HG03432 (cell line): ENCODE results near the gene ID3.
A peak's percentile ranks its signal among the peaks of the same experiment; 100 is the strongest.

Experiments
- ATAC-seq: cut with Tn5 transposase; IDR thresholded peaks from one replicate; pipeline ENCODE4 v1.9.1; 2021; ENCODE audit warnings: mild to moderate bottlenecking, moderate library complexity; ENCODE audit not compliant: unreplicated experiment

ID3 gene

DNA sequence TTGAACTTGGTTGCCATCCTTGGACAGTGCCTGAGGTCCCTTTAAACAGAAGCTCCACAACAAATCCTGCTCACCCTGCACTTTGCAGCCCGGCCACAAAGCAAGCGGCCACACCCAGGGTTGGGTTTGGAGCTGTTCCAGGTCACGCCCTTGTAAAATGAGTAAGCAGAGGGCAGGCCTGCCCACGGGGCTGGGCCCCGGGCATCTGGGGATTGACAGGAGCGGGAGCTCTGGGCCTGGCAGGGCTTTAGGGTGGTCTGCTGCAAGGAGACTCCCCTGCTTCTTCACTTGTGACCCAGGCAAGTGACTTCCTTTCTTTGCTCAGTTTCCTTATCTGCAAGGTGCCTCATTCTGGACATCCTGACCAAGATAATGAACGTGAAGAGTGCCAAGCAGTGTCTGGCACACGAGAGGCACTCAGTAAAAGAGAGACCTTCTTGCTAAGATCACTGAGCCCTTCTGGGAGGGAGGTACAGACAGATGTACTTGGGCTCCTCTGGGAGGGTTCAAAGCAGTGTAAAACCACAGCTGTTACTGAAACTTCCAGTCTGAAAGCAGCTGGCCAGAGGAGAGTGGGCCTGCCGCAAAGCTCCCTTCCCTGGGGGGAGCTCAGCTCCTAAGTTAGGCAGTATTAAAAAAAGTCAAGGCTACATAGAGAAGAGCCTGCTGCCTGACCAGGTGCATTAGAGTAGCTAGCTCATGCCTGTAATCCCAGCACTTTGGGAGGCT, 30.9 kb downstream of the ID3 start:
- peak; percentile 46 for ATAC-seq

DNA sequence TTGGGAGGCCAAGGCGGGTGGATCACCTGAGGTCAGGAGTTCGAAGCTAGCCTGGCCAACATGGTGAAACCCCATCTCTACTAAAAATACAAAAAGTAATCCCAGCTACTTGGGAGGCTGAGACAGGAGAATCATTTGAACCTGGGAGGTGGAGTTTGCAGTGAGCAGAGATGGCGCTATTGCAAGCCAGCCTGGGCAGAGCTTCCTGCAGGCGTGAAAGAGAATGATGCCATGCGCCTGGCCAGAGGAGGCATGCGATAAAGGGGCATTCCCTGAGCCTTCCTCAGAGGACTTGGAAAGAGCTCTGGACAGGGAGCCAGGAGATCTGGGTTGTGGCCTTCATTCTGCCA, 31.4 kb downstream of the ID3 start:
- ATAC-seq: no peak

DNA sequence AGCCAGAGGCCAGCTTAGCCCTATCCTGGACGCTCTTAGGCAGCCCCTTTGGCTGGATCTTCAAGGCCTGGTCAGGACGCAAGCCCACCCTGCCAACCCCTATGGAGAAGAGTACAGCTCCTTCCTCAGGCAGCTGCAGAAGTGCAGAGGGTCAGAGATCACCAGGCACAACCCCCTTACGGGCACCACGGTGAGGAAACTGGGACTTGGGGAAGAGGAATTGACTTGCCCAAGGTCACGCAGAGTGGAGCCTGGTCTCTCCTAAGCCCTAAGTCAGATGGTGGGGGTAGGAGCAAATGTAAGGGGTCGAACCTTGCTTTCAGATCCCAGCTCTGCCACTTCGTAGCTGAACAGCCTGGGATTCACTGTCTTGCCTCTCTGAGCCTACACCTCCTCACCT, 31.9 kb downstream of the ID3 start:
- no peak for ATAC-seq

DNA sequence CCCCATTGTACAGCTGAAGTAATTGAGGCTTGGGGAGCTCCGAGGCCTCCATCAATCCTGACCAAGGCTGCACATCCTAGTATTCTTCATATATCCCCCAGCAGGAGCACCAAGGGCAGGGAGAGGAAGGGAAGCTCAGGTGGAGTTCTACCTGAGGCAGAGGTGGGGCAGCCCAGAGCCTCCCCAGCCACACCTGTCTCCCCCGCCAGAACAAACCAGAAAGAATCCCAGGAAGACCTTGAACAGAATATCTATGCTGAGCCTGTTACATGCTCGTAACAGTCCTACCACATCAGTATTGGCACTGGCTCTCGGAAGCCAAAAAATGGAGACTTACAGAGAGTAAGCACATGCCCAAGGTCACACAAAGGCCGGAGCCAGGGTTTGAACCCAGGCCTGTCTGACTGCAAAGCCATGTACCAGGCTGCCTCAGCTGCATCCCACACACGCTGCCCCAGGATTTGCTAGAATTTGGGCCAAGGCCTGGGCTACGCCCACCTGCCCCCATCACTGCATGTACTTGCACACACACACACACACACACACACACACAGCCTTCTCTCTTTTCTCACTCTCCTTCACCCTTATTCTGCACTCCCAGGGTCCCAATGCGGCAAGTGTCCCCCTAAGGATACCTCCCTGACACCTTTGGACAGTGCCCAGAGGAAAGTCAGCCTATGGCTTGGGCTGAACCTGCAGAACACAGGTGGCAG, 32.8 kb downstream of the ID3 start:
- no peak for ATAC-seq

DNA sequence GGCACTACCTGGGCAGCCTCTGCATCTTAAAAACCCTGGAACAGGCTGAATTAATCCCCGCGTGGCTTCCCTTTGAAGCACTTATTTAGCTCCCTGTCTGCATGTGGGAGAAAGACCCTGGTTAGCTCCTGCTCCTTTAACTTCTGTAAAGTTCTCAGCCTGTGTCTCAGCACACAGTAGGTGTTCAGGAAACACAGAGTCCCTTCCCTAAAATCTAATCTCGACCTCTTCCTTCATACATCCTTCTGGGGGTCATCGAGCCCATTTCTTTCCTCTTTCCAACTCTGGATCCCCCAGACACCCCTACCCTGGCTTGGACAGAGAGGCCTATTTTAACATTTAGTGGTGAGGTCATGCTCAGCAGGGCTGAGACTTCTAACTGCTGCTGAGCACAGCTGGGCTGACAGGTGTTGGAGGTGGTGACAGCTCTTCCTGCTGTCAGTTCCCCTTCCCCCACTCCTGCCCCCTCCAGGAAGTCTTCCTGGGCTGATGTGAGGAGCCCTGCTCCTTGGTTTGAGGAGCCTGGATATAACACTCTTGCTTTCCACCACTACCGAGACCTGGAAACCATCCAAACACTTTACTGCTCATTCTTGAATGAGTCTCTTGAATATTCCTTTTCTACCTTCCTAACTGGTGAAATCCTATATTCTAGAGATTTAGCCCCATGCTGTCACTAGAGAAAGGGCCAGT, 33.6 kb downstream of the ID3 start:
- no peak for ATAC-seq

DNA sequence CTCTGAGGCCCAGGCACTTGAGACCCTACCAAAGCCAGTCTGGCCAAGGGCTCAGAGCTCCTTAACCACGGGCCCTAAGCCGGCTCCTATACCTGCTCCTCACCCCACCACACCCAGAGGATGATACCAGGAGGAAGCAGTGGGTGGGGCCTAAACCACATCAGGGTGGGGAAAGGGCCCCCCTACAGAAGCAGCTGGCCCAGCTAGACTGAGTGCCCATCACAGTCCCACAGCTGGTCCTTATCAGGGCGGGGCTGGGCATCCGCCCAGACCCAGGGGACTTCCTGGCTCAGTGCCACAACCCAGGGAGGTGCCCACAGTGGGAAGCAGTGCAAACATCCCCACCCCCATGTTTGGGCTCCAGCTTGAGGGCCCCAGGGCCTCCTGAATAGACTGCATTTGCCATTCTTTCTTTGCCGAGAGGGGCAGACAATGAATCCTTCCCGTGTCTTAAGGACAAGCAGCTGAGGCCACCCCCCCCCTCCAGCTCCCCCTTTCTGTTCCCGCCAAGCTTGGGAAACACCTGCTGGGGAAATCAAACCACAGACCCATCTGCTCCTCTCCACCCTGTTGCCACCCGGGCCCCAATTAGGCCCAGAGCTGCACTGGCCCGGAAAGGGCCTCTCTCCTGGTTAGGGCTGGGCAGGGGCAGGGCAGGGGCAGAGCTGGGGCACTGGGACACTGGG, 34.4 kb downstream of the ID3 start:
- no peak for ATAC-seq

DNA sequence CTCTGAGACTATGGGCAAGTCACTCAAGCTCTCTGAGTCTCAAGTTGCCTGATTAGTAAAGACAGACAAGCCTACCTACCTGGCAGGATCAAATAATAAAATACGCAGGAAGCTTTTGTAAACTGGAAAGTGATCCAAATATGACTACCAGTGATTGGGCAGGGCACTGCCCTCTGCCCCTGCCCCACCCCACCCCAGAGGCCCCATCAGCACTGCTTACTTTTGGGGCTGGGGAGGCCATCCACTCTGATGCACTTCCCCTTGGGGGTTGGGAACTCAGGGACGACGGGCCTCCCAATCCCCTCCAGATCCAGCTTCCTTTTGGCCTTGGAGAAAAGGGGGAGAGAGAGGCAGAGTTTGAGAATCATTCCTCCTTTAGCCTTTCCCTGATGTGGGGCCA, 35.1 kb downstream of the ID3 start:
- ATAC-seq: no peak

DNA sequence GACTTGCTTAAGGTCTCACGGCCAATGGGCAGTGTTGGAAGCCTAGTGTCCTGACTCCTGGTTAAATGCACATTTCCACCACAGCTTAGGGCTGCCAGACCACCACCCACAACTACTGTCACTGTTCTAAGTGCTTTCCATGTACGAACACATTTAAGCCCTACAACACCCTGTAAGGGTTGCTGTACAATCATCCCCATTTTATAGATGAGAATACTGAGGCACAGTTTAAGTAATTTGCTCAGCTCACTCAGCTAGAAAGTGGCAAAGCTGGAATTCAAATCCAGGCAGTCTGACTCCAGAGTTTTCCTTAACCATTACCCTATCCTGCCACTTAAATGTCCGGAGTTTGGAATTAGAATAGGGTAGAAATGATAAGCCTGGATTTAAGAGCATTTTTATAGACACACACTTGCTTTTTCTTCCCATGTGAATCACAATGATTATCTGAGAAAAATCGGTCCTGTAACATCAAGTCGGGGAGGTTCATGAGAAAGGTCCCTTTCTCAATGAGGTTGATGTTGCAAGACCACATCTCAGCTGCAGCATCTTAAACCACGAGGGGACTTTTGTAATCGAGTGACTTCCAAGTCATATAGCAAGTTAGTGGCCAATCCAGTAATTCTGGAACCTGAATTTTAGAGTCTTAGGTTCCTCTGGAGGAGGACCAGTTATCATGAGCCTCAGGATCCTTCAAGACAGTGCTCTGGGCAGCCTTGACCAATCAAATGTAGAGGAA, 36.9 kb downstream of the ID3 start:
- ATAC-seq: no peak

DNA sequence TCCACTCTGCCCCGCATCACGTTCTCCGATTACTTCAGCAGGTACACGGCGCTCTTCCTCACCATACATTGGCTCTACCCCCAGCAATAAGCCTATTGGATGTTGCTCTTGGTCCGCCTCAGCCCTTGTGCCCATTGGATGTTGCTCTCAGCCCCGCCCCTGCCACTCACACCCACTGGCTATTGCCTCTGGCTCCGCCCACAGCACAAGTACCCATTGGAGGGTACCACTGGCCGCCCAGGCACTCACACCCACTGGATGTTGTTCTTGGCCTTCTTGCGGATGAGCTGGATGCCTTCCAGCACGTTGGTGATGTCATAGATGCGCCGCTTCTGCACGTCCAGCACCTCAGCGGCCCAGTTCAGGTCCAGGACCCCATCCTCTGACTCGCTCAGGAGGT, 37.7 kb downstream of the ID3 start:
- no peak for ATAC-seq

DNA sequence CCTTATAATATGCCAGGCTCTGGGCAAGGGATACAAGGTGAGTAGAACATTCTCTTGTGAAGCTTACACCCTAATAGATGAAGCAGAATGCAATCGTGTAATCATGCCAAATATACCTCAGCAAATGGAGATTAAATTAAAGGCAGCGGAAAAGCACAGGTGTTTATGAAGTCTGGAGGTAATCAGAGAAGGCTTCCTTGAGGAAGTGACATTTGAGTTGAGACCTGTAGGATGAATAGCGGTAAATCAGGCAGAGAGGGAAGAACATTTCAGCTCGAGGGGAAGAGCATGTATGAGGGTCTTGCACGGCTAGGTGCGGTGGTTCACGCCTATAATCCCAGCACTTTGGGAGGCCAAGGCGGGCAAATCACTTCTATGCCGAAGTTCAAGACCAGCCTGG, 41.7 kb downstream of the ID3 start:
- ATAC-seq: no peak

DNA sequence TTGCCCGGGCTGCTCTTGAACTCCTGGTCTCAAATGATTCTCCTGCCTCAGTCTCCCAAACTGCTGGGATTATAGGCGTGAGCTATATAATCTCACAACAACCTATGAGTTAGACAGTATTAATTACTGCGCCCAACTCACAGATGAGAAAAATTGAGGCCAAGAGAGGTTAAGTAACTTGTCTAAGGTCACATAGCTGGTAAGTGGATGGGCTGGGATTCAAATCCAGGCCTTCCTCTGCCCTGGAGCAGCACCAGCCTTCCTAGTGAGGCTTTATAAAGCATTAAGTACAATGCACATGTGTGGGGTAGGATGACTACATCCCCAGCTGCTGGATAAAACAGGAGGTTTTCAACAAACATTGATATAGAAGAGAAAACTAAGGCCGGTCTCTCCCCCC, 43.4 kb downstream of the ID3 start:
- no peak for ATAC-seq

DNA sequence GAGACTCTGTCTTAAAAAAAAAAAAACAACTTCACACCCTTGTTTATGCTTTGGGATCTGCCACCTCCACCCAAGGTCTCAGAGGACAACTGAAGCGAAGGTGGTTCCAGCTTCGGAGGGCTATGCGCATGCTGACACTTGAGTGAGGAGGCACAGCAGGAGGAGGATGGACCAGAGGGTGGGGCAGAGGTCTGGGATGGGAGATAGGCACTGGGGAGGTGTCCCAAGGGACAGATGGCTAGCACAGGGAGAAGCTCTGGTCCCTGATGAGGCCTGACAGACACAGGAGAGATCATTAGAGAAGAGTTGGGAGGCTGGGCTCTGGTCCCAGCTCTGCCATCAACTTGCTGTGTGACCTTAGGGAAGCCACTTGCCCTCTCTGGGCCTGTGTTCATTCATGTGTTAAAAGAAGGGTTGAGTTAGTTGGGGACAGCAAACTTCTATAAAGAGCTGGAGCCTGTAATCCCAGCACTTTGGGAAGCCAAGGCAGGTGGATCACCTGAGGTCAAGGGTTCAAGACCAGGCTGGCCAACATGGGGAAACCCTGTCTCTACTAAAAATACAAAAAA, 45.1 kb downstream of the ID3 start:
- ATAC-seq: no peak

DNA sequence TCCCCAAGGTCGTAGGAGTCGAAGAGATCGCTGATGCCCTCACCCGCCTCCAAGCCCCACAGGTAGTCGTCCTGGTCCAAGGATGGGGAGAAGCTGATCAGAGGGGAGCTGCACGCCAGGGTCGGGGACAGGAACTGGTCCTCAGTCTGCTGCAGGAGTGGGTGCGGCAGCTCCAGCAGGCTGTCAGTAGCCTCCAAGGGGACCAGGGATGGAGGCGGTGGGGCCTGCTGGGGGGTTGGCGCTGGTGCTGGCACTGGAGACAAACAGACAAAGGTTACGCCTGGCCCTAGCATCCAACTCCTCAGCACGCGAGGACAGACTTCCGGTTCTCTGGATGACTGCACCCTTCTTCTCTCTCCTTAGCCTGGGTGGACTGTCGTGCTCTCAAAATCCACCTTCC, 49.4 kb downstream of the ID3 start:
- no peak for ATAC-seq
